T follicular helper cell (primary cell): ENCODE results near the gene MAMLD1.

Experiments used
- DNase-seq: peaks from one replicate; pipeline ENCODE4 v3.0.0-alpha.2; 2020; ENCODE audit warnings: low read depth

Gene MAMLD1

DNA sequence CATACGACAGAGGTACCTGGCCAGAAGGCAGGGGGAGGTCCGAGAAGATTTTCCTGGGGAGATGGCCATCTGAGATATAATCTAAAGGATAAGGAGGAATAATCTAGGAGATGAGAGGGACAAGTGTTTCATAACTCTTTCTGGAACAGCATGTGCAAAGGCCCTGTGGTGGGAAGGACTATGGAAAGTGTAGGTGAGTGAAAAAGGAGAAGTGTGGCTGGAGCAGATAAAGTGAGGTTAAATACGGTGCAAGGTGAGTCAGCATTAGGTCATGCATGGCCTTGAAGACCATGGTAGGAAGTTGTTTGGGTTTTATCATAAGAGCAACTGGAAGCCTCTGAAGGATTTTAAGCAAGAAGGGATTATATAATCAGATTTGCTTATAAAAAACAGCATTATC, 170.7 kb downstream of the MAMLD1 start:
- no peak for DNase-seq

DNA sequence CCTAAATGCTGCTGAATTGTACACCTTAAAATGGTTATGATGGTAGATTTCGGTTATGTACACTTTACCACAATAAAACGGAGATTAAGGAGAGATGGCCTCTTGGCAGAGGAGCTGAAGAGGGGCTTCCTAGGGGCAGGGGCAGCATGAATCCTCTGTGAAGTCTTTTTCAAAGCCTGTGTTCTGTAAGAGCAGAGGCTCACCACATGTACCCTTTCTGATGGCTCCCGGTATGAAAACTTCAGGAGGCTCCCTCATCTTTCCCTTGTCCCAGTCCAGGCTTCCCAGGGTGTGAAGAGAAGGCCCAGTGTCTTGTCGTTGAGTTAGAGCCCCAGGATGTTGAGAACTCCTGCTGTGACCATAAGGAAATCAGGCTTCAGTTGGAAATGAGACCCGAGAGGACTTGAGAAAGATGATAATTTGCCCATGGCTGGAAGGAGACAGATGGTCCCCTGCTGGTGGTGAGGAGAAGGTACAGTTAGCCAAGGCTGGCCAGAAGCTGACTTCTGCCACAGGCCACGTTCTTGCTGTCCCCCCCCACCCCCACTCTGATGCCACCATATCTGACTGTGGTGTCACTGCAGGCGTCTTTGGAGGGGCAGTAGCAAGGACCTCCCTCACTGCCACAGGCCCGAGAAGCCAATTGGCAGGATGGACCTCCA, 173.5 kb downstream of the MAMLD1 start:
- no peak for DNase-seq

- DNase-seq = no peak
Observed at GRCh38 chrX:150537851-150538250, 174.7 kb downstream of the MAMLD1 start.

- DNase-seq = no peak
Observed at GRCh38 chrX:150540965-150541364, 177.8 kb downstream of the MAMLD1 start.

GRCh38 chrX:150542846-150543229, 179.7 kb downstream of the MAMLD1 start:
- DNase-seq = no peak

DNA sequence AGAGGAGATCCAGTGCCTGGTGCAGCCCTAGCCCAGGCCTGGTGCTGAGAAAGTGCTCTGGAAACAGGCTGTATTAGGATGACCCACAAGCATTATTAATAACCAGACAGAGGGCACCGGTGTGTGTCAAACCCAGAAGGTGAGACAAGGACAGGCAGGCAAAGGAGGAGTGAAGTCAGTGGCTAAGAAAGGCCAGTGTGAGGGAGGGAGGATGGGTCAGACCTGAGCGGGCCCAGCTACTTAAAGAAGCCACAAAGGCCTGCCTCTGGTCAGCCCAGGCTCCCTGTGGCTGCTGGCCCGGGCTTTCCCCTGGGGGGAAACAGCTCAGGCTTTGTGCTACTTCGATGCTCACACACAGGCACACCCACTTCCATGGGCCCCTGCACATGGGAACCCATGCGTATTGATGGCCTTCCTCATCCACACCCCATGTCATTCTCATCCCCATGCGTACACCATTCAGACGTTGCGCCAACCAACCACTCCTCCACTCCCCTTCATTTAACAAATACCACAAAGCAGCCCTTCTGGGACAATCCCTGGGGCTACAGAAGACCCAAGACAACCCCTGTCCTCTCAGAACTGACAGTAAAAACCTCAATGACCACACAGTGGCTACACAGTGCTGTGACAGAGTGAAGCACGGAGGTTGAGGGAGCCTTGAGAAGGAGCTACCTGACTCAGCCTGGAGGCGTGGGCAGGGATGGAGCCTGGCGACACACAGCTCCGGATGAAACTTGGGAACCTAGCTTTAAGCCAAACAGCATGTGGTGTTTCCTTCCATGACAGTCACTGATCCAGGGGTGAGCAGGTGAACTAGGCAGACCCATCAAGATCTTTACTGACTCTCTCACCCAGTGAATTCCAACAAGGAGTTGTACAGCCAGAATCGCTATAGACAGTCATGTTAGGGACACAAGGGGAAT, 180.4 kb downstream of the MAMLD1 start:
- DNase-seq = no peak

DNA sequence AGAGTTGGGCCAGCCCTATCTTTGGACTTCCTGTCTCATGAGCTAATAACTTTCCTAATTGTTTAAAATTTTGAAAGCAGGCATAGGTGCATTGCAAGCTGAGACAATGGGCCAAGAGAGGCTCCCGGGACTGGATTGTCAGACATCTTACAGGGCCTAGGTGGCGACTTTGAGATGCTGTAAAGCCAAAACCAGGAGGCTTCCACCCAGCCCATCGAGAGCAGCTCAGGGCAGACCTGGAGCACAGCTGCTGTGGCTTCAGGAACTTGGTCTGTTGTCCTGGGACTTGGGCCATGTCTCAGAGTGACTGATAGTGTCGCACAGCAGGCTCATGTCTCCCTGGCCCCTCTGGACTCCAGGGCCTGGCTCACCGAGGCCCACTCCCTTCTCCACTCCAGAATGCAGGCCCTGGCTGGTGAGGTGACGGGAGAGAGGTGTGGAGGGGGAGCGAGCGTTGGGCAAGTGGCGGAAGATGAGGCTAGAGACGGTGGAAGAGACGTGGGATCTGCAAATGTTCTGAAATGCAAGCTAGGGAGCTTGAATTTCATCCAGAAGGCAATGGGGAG, 181.2 kb downstream of the MAMLD1 start:
- no peak for DNase-seq

GRCh38 chrX:150544835-150545770, 182.0 kb downstream of the MAMLD1 start:
- DNase-seq = no peak

DNA sequence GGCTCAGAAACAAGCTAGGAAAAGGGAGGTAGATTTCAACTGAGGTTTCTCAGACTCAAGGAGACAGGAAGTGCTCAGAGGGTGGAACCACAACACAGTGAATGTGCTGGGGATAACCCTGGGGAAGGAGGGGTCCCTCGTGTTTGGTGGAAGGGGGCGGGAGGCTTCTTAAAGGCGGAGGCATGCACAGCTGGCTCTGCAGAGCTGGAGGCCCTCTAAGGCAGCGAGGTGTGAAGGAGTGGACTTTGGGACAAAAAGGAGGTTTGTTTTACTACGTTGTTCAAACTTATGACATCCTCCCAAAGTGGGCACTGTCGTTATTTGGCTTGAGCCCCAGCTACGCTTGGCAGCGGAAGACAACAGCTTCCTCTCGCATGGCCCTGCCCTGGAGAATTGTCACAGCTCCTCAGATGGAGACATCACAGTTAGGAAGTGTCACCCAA, 183.6 kb downstream of the MAMLD1 start:
- peak; percentile 28 for DNase-seq

- DNase-seq = no peak
Observed at GRCh38 chrX:150547375-150548115, 184.4 kb downstream of the MAMLD1 start.

GRCh38 chrX:150548251-150548650, 185.1 kb downstream of the MAMLD1 start:
- no peak for DNase-seq

GRCh38 chrX:150548684-150549083, 185.6 kb downstream of the MAMLD1 start:
- no peak for DNase-seq

DNA sequence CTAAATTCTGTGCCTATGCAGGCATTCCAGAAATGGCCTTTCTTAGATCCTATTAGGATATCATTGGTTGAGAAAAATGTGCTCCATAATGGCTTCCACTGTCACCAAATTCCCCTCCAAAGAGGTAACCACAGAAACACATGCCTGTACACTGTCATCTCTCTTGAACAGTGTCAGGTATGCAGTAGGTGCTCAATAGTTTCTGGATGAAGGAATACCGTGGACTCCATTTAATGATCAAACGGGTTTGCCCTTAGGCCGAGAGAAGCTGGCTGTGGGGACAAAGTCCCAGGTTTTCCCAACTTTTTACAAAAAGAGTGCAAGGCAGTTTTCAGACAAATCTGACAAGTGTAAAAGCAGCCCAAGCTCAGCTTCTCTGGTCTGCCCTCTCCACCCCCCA, 188.8 kb downstream of the MAMLD1 start:
- DNase-seq = no peak

DNA sequence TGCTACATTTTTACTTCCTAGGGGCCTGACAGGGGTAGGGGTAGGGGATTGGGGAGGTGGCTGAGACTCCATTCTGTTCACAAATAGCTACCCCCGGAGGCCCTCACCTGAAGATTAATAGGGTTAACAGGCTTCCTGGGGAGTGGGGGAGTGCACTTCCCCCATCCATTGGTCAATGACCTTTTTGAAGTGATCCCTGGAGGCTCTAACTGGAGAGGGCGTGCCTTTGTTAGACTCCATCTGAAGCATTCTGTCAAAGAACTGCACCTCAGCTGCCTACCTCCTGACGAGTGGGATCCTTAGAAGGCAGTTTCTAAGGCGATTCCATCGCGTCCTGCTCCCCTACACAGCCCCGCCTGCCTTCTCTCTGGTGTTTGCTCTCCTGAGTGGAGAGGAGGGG, 195.3 kb downstream of the MAMLD1 start:
- no peak for DNase-seq
